K562 (cell line): ENCODE measurements around the gene UBE2D2. TPM values are rescaled to one million over a fixed set of nuclear protein-coding genes. Genes with fewer than 3 reads are reported as not detected.

Experiments used
- BMI1 ChIP-seq: fragments of 150-350 bp; IDR thresholded peaks from 2 replicates; pipeline ENCODE4 v1.6.1; 2014; ENCODE audit warnings: low read length
- DACH1 ChIP-seq: fragments of 450-650 bp; IDR thresholded peaks from 2 replicates; pipeline ENCODE4 v1.6.1; 2018; ENCODE audit not compliant: partially characterized antibody
- GABPA ChIP-seq: fragments of 200-800 bp; sonication (Bioruptor generic); conservative IDR thresholded peaks from 2 replicates; pipeline ENCODE4 v1.6.1; 2016; ENCODE audit warnings: low read depth, missing genetic modification characterization, missing compliant biosample characterization
- HES1 ChIP-seq: fragments of 450-650 bp; IDR thresholded peaks from 2 replicates; pipeline ENCODE4 v1.6.1; 2016; ENCODE audit warnings: low read depth, mild to moderate bottlenecking, moderate library complexity
- NCOR1 ChIP-seq: fragments of 450-650 bp; IDR thresholded peaks from 2 replicates; pipeline ENCODE4 v1.6.1; 2016; ENCODE audit warnings: mild to moderate bottlenecking, moderate library complexity
- NONO ChIP-seq, 2 experiments: fragments of 200-400 bp in 1 of 2; fragments of 450-650 bp in 1 of 2; formaldehyde crosslinking in 1 of 2; IDR thresholded peaks; 2 replicates each; pipeline ENCODE4 v1.6.1; 2017; ENCODE audit warnings: low read depth in 2 of 2, mild to moderate bottlenecking in 2 of 2, moderate library complexity in 2 of 2, low read length in 1 of 2
- POLR2B ChIP-seq: fragments of 450-650 bp; IDR thresholded peaks from 2 replicates; pipeline ENCODE4 v1.6.1; 2018; ENCODE audit warnings: low read depth; ENCODE audit not compliant: partially characterized antibody
- PRDM10 ChIP-seq: fragments of 450-650 bp; IDR thresholded peaks from 2 replicates; pipeline ENCODE4 v1.6.1; 2018; ENCODE audit not compliant: partially characterized antibody
- RBM34 ChIP-seq: fragments of 200-400 bp; formaldehyde crosslinking; IDR thresholded peaks from 2 replicates; pipeline ENCODE4 v1.6.1; 2018; ENCODE audit warnings: low read length, borderline replicate concordance; ENCODE audit not compliant: insufficient read depth
- ZBED1 ChIP-seq: IDR thresholded peaks from 2 replicates; pipeline ENCODE4 v1.6.1; 2014
- ZNF143 ChIP-seq: sonication (generic); formaldehyde crosslinking; IDR thresholded peaks from 2 replicates; pipeline ENCODE4 v1.9.0; 2022; ENCODE audit warnings: mild to moderate bottlenecking, missing genetic modification reagents
- ZNF165 ChIP-seq: fragments of 250-450 bp; sonication (Bioruptor Pico); IDR thresholded peaks from 2 replicates; pipeline ENCODE4 v1.4.0; 2020; ENCODE audit warnings: borderline replicate concordance
- polyA plus RNA-seq, 8 experiments: library from polyadenylated mRNA; depleted of rRNA in 4 of 8; stranded (reverse) in 5 of 8; unstranded in 3 of 8; fragments of >200 nt; fragmentation: Nextera tagmentation in 2 of 8; fragmentation: Illumina TruSeq in 1 of 8; extraction: Ambion mirVana in 2 of 8; extraction: Trizol in 1 of 8; gene quantifications; 2 replicates each; pipeline versions ENCODE4 v1.2.1 to v1.2.3, GENCODE V29; 2011 to 2014; ENCODE audit warnings: inconsistent platforms in 1 of 8, missing spikeins in 1 of 8
- total RNA-seq, 7 experiments: library from RNA; depleted of rRNA in 6 of 7; stranded (reverse); fragments of >200 nt in 6 of 7; fragmentation: Illumina TruSeq in 2 of 7; extraction: Trizol in 2 of 7; gene quantifications; 2 replicates each; pipeline versions ENCODE4 v1.2.1 to v1.2.3, GENCODE V29; 2011 to 2021; ENCODE audit warnings: low replicate concordance in 1 of 7
- TF ChIP-seq, protein P1 (sequence below), 2 experiments: fragments of 450-650 bp; IDR thresholded peaks; 2 replicates each; pipeline ENCODE4 v1.6.1; 2018; ENCODE audit warnings: mild to moderate bottlenecking in 2 of 2, low read depth in 1 of 2; ENCODE audit not compliant: partially characterized antibody in 2 of 2
- TF ChIP-seq, protein P2 (sequence below): IDR thresholded peaks from 2 replicates; pipeline ENCODE4 v1.6.1; 2014; ENCODE audit warnings: antibody characterized with exemption

UBE2D2 gene
- total and polyA plus RNA-seq, 9 of the 15 experiments (the other 6 are each of a cell fraction or from before 2014, with no cell fraction given), result 53.6 to 198 (median 122) TPM

DNA sequence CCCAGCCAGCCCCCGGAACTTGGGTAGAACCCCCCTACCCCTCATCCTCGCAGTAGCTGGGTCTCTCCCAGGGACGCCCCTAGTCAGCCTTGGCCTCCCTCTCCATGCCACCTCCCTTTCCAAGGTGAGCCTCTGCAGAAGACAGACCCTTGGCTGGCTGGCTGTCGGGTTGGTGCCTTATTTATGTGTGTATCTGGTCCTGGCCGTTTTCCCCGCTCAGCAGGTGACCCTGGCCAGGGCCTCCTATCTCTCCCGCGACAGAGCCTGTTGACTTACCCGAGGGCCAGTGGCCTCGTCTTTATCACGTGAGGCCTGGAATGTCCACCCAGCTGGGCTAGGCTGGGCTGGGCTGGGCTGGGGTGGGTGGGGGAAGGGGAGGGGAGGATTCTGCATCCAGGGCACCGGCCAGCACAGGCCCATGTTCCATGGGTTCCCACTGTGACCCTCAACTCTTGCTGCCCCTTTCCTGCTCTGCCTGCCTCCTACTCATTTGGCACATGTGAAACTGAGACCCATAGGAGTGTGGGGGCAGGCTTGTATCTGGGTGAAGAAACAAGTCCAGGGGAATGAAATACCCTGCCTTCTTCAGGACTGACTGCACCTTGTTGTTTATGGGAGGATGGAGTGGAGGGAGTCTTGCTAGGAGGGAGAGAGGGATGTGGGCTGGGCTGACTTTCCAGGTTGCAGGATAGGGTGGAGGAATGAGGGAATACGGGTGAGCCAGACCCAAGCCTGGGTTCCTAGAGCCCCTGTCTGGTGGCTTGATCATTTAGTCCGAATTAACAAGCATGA, 90.1 kb downstream of the UBE2D2 start (continued):
- TF ChIP-seq, protein P1, sequence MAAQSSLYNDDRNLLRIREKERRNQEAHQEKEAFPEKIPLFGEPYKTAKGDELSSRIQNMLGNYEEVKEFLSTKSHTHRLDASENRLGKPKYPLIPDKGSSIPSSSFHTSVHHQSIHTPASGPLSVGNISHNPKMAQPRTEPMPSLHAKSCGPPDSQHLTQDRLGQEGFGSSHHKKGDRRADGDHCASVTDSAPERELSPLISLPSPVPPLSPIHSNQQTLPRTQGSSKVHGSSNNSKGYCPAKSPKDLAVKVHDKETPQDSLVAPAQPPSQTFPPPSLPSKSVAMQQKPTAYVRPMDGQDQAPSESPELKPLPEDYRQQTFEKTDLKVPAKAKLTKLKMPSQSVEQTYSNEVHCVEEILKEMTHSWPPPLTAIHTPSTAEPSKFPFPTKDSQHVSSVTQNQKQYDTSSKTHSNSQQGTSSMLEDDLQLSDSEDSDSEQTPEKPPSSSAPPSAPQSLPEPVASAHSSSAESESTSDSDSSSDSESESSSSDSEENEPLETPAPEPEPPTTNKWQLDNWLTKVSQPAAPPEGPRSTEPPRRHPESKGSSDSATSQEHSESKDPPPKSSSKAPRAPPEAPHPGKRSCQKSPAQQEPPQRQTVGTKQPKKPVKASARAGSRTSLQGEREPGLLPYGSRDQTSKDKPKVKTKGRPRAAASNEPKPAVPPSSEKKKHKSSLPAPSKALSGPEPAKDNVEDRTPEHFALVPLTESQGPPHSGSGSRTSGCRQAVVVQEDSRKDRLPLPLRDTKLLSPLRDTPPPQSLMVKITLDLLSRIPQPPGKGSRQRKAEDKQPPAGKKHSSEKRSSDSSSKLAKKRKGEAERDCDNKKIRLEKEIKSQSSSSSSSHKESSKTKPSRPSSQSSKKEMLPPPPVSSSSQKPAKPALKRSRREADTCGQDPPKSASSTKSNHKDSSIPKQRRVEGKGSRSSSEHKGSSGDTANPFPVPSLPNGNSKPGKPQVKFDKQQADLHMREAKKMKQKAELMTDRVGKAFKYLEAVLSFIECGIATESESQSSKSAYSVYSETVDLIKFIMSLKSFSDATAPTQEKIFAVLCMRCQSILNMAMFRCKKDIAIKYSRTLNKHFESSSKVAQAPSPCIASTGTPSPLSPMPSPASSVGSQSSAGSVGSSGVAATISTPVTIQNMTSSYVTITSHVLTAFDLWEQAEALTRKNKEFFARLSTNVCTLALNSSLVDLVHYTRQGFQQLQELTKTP (IDR thresholded peaks at IDR 0.05; ENCODE audit: low read depth in 1 of 2, partially characterized antibody in 2 of 2), result no peak
- peak; percentile 61 for TF ChIP-seq PRDM10
- TF ChIP-seq BMI1, result no peak
- peak; percentile 22; the same call in 1 of the 2 replicates for TF ChIP-seq GABPA (tag)
- TF ChIP-seq ZBED1, result no peak
- TF ChIP-seq ZNF143 (CRISPR knock-in tag), result no peak
- peak in 1 of 2 experiments; percentile 33; a peak in 1 of 4 replicates for TF ChIP-seq NONO (IDR thresholded peaks at IDR 0.05; ENCODE audit: low read depth in 2 of 2, low read length in 1 of 2)
- TF ChIP-seq RBM34, result no peak
- TF ChIP-seq NCOR1, result peak; percentile 84
- no peak for TF ChIP-seq ZNF165
- peak; percentile 51 for TF ChIP-seq DACH1
- TF ChIP-seq, protein P2, sequence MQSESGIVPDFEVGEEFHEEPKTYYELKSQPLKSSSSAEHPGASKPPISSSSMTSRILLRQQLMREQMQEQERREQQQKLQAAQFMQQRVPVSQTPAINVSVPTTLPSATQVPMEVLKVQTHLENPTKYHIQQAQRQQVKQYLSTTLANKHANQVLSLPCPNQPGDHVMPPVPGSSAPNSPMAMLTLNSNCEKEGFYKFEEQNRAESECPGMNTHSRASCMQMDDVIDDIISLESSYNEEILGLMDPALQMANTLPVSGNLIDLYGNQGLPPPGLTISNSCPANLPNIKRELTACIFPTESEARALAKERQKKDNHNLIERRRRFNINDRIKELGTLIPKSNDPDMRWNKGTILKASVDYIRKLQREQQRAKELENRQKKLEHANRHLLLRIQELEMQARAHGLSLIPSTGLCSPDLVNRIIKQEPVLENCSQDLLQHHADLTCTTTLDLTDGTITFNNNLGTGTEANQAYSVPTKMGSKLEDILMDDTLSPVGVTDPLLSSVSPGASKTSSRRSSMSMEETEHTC, result peak; percentile 82; the same call in 1 of the 2 replicates
- no peak for TF ChIP-seq HES1
- TF ChIP-seq POLR2B, result peak; percentile 15
